Fibroblast of upper back skin (primary cell): ENCODE results near the gene PSMD5.
A peak's percentile ranks its signal among the peaks of the same experiment; 100 is the strongest.

ENCODE experiments used
- DNase-seq: peaks from one replicate; pipeline ENCODE4 v3.0.0-alpha.2; 2013

PSMD5 gene

GRCh38 chr9:120801441-120801840 lies 41.3 kb downstream of the PSMD5 start:
- no peak for DNase-seq

- DNase-seq, result peak; percentile 89
These were observed 49.6 kb downstream of the PSMD5 start, which contains the start of gene FBXW2 for GRCh38 chr9:120792898-120793765. FBXW2 (minus strand) TSS chr9:120793416; CDS start chr9:120788258, 5,158 bp downstream.

GRCh38 chr9:120791161-120791560 lies 51.6 kb downstream of the PSMD5 start:
- no peak for DNase-seq

GRCh38 chr9:120787933-120788332 lies 54.8 kb downstream of the PSMD5 start:
- no peak for DNase-seq

- DNase-seq, result peak; percentile 11
These were observed 59.1 kb downstream of the PSMD5 start for GRCh38 chr9:120783602-120784047.

GRCh38 chr9:120781236-120781635 lies 61.5 kb downstream of the PSMD5 start:
- no peak for DNase-seq

- no peak for DNase-seq
These were observed 62.4 kb downstream of the PSMD5 start for GRCh38 chr9:120780367-120780766.

- no peak for DNase-seq
These were observed 63.5 kb downstream of the PSMD5 start for GRCh38 chr9:120779227-120779626.

GRCh38 chr9:120778758-120779157 lies 64.0 kb downstream of the PSMD5 start:
- no peak for DNase-seq

GRCh38 chr9:120777229-120777628 lies 65.5 kb downstream of the PSMD5 start:
- no peak for DNase-seq

- DNase-seq, result no peak
These were observed 65.9 kb downstream of the PSMD5 start for GRCh38 chr9:120776788-120777187.

- DNase-seq, result no peak
These were observed 66.9 kb downstream of the PSMD5 start for GRCh38 chr9:120775859-120776258.

- no peak for DNase-seq
These were observed 68.0 kb downstream of the PSMD5 start for GRCh38 chr9:120774719-120775118.

- DNase-seq, result no peak
These were observed 69.5 kb downstream of the PSMD5 start for GRCh38 chr9:120773256-120773655.

GRCh38 chr9:120770931-120771330 lies 71.8 kb downstream of the PSMD5 start:
- DNase-seq, result no peak

- no peak for DNase-seq
These were observed 73.8 kb downstream of the PSMD5 start for GRCh38 chr9:120768886-120769285.

GRCh38 chr9:120768247-120768646 lies 74.5 kb downstream of the PSMD5 start:
- no peak for DNase-seq

GRCh38 chr9:120767451-120767850 lies 75.3 kb downstream of the PSMD5 start:
- no peak for DNase-seq
